ENCODE measurements around the gene PRKN.

DNA sequence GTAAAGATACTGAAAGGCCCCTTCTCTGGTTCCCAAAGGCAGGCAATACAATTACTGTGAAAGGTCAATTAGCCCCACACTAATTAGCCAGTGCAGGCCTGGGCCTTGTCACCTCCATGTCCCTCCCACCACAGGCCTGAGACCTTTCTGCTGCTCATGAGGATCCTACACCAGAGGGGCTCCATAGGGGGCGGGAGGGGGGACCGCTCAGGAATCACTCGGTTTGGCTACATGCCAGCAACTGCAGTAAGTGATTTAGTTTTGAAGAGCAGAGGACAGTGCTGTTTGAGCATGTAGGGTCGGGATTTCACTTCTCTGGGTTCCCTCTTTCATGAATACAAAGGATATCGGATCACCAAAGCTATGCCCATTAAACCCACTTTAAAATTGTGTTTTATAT lies 455.6 kb downstream of the PRKN start:
- TF ChIP-seq, protein P1, sequence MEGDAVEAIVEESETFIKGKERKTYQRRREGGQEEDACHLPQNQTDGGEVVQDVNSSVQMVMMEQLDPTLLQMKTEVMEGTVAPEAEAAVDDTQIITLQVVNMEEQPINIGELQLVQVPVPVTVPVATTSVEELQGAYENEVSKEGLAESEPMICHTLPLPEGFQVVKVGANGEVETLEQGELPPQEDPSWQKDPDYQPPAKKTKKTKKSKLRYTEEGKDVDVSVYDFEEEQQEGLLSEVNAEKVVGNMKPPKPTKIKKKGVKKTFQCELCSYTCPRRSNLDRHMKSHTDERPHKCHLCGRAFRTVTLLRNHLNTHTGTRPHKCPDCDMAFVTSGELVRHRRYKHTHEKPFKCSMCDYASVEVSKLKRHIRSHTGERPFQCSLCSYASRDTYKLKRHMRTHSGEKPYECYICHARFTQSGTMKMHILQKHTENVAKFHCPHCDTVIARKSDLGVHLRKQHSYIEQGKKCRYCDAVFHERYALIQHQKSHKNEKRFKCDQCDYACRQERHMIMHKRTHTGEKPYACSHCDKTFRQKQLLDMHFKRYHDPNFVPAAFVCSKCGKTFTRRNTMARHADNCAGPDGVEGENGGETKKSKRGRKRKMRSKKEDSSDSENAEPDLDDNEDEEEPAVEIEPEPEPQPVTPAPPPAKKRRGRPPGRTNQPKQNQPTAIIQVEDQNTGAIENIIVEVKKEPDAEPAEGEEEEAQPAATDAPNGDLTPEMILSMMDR (IDR thresholded peaks at IDR 0.05), result no peak
- no peak for TF ChIP-seq EP300 (IDR thresholded peaks at IDR 0.05)
